GM21529 (cell line): ENCODE results near the gene TANK.
"Not testable (repeated sequence)": the region's sequence is repeated elsewhere in the genome, so short reads cannot be mapped to it uniquely, and the experiment has no call there.

Experiments used
- ATAC-seq: cut with Tn5 transposase; IDR thresholded peaks from one replicate; pipeline ENCODE4 v1.9.1; 2021; ENCODE audit not compliant: unreplicated experiment

Gene TANK

DNA sequence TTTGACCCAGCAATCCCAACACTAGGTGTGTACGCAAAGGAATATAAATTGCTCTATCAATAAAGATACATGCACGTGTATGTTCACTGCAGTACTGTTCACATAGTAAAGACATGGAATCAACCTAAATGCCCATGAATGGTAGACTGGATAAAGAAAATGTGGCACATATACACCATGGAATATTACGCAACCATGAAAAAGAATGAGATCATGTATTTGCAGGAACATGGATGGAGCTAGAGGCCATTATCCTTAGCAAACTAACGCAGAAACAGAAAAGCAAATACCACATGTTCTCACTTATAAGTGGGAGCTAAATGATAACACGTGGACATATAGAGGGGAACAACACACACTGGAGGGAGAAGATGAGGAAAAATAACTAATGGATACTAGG lies 27.8 kb upstream of the TANK start:
- ATAC-seq = not testable (repeated sequence)

DNA sequence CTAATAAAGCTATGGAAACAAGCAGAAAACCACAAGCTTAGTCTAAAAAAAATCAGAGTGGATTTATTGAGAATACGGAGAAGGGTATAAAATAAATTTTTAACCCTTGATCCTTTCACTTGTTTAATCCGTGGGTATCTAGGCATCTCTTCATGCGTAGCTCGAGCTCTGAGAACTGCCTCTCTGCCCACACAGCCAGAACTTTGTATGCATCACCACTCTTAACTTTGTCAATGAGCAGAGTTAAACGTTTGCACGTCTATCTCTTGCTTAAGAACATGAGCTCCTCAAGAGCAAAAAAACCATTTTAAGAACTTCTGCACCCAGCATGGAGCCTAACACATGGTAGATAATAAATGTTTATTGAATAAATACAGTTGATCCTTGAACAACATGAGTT lies 26.9 kb upstream of the TANK start:
- no peak for ATAC-seq

DNA sequence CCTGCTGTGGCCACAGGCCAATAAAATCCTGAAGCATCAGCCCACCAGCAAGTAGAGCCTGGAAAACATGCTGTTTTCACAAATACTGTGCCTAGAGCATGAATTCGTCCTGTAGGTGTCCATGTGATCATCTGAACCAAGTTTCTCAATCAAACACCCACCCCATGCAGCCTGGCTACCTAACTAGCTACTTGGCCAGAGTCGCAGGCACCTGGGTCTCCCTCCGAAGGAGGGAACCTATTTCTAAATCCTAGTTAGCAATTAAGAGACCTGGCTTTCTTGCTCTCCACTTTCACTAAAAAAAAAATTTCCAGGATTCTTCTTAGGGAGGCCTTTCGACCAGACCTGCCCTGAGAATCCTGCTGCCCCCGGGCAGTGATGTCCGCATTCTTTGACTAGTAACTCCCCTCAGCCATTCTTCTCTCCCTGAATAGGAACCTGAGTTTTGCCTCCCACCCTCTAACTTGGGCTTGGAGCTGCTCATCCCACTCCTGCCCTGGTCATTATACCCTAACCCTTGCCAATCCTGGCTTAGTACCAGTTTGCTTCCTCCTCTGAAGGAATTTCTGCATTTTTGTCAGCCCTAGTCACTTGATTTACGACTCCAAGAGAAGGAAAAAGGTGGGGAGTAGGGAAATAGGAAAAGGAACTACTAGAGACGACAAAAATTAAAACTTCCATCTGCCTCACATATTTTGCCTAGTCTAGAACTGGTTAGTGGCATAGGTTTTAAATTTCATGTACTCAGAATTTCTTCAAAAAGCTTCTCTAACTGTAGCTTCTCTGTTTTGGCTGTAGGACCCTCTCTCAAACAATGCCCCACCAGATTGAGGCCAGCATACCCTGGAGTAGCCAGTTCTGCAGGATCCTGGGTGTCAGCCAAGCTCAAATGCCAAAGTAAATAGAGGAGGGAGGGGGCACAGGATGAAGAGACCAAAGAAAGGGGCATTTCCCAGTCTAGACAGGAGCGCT lies 25.4 kb upstream of the TANK start:
- no peak for ATAC-seq

DNA sequence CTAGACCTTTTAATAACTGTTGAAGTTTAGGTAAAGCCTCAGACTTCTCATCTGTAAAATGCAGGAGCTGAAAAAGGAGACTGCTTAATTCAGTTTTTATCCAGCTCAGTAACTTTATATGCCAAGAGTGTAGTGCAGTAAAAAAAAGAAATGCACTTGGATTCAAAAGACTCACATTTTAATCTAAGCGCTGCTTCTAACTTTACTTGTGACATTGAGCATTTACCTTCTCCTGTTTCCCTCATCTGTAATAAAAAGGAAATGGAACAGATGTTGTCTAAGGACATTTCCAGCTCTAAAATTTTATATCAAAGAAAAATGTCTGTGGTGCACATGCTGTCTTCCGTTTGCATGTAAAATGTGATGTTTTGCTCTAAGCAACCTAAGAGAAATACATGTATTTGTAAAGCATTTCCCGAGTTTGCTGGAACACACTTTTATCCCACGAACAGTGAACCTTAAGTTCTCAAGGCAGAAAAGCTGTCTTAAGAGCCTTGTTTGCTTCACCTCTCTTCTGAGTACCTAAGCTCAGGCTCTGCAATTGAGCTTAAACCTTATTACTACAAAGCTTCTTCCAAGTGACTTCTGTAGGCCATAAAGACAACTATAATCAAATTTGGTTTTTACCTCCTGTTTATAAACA lies 24.2 kb upstream of the TANK start:
- no peak for ATAC-seq

DNA sequence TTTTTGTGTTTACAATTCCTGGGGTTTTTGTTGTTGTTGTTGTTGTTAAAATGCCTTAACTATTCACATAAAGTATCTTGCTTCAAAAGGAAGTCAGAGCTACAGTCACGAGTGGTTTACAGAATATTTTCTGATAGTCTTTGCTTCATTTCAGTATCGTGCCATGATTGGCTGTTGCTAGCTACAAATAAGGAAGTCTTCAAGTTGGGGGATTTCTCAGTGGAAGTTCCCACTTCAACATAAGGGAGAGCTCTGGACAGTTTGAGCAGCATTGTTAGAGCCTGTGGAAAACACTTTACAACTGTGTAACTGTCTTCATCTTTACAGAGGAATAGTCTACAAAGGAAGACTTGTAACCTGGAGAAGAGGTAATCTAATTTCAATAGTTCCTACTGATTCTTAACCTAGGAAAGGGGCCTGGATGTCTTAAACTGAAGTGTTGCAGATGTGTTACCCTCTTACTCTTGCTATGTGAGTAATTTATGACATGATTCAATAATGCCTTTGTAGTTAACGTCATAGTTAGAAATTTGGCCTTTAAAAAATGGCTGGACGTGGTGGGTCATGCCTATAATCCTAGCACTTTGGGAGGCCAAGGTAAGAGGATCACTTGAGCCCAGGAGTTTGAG lies 23.4 kb upstream of the TANK start:
- peak; percentile 76 for ATAC-seq

DNA sequence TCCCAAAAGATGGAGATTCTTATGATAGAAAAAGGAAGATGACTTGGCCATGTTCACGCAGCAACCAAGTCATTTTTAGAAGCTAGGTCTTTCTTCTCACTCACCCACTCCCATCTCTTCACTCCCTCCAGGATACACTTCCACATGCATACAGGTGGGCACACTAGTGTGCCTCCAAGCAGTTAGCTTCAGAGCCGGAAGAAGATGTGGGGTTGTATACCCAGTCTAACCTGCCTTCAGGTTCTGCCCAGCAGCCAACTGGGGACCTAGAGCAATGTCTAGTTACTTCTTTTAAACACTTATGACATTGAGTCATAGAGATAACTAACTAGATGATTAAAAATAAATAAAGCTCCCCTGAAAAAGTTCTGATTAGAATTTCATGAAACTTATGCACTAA lies 21.8 kb upstream of the TANK start:
- peak; percentile 23 for ATAC-seq

DNA sequence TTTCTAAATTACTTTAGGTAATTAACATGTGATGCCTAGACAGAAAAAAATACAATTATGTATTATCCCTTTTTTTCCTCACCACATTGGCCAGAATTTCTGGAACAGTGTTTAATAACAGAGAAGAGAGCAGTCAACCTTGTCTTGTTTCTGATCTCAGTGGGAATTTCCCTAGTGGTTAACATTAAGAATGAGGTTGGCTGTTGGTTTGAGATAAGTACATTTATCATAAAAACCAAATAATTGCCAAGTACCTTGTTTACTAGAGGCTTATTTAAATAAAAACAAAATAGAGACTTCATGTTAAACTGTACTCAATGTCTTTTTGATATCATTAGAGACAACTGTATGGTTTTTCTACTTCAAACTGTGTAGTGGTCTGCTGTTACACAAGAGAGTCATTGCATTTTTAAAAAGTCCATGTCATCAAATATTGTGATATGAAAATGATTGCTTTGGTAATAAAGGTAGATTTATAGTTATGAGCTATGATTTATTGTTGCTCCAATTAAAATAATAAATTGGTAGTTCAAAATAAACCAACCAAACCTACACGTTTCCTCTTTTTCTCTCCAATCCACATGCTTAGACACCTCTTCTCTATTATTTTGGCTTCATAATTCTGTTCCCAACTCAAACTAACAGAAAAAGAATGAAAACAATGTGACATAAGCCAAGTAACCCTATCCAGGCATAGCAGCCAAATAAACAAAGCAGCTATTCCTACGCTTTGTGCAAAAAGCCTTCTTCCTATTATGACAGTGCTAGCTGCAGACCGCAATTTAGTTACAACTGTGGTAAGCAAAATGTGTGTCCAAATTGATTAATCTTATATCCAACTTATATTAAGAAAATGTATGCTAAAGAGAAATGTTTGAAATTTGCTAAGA lies 20.9 kb upstream of the TANK start:
- peak; percentile 36 for ATAC-seq

DNA sequence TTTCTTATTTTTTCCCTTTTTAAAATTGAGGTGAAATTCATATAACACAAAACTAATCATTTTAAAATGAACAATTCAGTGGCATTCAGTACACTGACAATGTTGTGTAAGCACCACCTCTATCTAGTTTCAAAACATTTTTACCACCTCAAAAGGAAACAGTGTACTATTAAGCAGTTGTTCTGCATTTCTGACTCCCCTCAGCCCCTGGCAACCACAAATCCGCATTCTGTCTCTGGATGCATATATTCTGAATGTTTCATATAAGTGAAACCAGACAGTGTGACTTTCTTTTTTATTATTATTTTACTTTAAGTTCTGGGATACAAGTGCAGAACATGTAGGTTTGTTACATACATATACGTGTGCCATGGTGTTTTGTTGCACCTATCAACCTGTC lies 19.2 kb upstream of the TANK start:
- peak; percentile 43 for ATAC-seq

DNA sequence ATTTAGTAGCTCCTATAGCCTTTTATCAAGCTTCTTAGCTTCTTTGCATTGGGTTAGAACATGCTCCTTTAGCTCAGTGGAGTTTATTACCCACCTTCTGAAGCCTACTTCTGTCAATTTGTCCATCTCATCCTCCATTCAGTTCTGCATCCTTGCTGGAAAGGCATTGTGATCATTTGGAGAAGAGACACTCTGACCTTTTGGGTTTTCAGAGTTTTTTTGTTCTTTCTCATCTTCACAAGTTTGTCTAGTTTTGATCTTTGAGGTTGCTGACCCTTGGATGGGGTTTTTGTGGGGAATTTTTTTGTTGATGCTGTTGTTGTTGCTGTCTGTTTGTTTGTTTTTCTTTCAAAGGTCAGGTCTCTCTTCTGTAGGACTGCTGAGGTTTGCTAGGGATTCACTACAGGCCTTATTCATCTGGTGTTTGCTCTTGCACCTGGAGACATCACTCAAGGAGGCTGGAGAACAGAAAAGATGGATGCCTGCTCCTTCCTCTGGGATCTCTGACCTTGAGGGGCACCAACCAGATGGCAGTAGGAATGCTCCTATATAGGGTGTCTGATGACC lies 13.9 kb upstream of the TANK start:
- ATAC-seq = no peak

DNA sequence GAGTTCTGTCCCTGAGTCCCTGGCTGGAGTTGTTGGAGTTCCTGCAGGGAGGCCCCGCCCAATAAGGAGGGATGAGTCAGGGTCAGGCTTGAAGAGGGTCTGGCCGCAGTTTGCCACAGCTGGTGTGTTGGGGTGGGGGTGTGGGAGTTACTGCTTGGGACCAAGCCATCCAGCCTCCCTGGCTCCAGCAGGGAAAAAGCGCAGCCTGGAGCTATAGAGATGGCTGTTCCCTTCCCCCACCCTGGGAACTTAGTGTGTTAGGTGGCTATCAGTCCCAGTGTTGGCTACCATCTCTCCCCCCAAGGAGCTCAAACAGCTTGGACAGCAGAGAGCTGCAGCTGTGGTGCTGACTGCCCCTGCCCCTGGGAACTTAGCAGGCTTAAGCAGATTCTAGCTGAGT lies 13.2 kb upstream of the TANK start:
- no peak for ATAC-seq

DNA sequence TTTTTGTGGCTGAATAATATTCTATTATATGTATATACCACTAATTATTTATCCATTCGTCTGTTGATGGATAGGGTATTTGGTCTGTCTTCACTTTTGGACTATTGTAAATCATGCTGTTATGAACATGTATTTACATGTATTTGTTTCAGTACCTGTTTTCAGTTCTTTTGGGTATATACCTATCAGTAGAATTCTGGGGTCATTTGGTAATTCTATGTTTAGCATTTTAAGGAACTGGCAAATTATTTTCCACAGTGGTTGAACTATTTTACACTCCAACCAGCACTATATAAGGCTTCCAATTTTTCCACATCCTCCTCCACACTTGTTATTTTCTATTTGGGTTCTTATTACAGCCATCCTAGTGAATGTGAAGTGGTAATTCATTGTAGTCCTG lies 12.4 kb upstream of the TANK start:
- no peak for ATAC-seq

DNA sequence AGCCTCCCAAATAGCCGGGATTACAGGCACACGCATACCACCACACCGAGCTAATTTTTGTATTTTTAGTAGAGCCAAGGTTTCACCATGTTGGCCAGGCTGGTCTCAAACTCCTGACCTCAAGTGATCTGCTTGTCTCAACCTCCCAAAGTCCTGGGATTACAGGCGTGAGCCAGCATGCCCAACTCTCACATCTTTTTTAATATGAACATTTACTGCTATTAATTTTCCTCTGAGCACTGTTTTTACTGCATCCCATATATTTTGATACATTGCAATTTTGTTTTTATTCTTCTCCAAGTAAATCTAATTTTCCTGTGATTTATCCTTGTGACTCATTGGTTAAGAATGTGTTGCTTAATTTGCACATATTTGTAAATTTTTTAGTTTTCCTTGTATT lies 9.5 kb upstream of the TANK start:
- no peak for ATAC-seq

DNA sequence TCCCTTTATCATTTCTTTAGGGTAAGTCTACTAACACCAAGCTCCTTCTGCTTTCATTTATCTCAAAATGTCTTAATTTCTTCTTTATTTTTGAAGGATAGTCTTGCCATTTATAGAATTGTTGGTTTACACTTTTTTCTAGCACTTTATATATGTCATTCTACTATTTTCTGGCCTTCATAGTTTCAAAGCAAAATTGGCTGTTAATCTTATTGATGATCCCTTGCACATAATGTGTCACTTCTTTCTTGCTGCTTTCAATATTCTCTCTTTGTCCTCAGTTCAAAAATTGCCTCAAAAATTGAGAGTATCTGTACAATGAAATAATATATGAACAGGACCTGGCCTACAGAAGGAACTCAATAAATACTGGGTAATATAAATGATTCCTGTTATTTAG lies 7.9 kb upstream of the TANK start:
- ATAC-seq = no peak

DNA sequence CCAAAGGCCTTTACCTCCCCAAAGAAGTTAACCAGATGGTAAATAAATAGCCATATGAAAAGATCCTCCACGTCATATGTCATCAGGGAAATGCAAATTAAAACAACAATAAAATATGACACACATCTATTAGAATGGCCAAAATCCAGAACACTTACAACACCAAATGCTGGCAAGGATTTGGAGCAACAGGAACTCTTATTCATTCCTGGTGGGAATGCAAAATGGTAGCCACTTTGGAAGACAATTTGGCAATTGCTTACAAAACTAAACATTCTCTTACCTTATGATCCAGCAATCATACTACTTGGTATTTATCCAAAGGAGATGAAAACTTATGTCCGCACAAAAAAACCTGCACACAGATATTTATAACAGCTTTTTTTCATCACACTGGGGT lies 1.3 kb upstream of the TANK start:
- ATAC-seq = no peak

DNA sequence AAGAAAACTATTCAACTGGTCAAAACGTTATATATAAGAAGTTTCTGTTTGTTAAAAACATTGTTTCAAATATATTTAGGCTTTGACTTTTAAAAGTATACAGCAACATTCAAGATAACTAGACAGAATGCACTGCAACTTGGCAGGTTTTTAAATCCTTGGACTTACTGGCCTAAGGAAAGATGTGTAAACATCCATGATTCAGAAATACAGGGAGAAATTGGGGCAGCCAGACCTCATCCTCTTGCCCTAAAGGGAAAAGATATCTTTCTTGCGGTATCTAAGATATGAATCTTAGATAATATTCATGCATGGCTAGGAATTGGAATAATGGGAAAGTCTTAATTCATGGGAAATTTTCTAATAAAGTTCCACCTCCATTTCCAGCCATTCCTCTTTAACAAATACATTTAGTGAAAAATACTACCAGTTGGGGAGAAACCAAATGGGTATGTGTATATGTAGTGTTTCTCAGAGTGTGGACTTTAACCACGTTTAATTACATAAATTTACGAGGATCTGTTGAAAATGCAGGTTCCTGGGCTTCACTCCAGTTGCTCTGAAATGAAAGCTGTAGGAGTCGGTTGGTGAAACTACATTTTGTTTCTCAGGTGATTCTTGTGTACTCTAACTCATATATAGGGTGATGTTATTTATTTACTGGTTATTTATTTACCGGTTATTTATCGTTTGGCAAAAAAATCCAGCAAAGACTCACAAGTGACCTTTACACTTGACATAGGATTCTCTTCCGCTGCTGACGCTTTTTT lies 587 bp upstream of the TANK start:
- peak; percentile 1 for ATAC-seq

DNA sequence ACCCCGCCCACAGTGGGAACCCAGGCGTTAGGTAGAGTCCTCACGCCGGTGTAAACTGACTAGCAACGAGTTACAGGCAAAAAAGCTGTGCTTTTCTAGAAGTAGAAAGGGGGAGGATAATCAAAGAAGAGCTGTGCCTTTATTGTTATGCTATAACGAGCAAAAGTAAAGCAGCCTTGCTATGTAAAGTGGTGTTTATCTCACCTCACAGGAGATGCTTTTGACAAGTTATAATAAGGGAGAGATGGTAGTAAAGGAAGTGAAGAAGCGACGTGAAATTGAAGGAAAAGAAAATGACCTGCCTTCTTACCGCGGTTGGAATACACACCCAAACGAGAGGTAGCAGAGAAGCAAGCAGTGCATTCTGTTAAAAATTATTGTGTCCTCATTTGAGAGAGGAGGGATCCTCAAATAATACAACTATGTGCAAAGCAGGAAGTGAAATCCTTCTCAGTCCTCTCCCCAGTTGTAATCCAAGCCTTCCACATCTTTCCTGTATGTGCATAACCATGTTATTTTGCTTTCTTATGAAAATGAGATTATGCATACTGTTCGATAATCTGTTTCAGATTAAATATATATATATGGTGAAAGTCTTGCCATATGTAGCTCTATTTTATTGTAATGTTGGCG lies 962 bp downstream of the TANK start:
- ATAC-seq = peak; percentile 8

DNA sequence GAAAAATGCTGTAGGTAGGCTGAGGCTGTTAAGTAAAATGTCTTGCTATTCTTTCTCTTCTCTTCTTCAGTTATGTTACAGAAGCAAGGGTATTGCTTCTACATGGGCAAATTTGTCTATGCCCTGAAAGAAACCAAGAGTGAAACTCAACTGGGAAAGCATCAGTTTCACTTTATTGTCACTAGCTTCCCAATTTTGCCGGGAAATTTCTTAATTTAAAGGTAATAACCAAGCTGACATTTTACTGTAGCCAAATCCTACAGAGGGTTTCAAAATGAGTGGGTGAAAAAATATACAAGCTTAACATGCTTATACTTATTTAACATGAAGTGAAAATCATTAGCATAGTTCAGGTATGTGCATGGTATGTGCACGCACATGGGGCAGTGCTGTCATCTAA lies 3.2 kb downstream of the TANK start:
- ATAC-seq = no peak

DNA sequence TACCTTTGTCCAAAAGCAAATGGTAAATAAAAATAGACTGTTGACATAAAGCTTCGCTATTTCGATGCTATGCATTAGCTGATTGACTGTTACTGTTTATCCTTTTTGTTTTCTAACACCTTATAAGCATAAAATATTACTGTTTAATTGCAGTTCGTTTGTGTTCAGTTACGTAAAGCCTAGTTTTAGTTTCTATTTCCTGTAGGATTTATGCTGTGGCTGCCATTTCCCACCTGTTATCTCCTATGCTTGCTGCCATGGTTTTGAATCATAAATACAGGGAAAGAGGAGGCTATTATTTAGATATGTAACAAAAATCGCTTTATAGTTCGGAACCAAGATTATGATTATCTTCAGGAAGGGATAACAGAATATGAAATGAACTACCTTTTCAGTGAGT lies 3.9 kb downstream of the TANK start:
- ATAC-seq = no peak

DNA sequence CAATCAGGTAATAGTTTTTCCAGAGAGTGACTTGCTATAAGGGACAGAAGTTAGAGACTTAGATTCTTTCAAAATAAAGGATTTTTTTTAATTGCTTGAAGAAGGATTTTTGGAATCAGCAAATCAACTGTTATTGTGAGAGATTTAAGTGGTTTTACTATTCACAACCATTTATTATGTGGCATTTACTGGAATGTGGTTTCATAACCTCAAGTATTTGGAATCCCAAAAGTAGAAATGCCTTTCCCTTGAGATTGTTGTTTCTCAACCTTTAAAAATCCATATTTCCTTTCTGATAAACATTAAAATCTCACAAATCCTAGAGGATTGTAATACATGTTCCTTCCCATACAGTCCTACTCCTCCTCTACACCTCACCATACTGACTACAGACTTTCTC lies 5.0 kb downstream of the TANK start:
- no peak for ATAC-seq
